Glutamatergic neuron (in vitro differentiated cells): ENCODE data around the gene ZMIZ1. TPM values are rescaled to one million over a fixed set of nuclear protein-coding genes. Genes with fewer than 3 reads are reported as not detected.

Source experiments
- DNase-seq: peaks from one replicate; pipeline ENCODE4 v3.0.0; 2022
- H3K27ac Mint-ChIP-seq: one replicate; pipeline ENCODE4 v1.8.0; 2020; ENCODE audit warnings: mild to moderate bottlenecking, mixed read lengths, inconsistent platforms; ENCODE audit not compliant: unreplicated experiment
- H3K27me3 Mint-ChIP-seq: one replicate; pipeline ENCODE4 v1.8.0; 2020; ENCODE audit warnings: mild to moderate bottlenecking, moderate library complexity, mixed read lengths, inconsistent platforms; ENCODE audit not compliant: unreplicated experiment
- H3K36me3 Mint-ChIP-seq: one replicate; pipeline ENCODE4 v1.8.0; 2020; ENCODE audit warnings: mild to moderate bottlenecking, mixed read lengths, inconsistent platforms; ENCODE audit not compliant: unreplicated experiment
- H3K4me1 Mint-ChIP-seq: one replicate; pipeline ENCODE4 v1.8.0; 2020; ENCODE audit warnings: mild to moderate bottlenecking, low read depth, mixed read lengths, inconsistent platforms; ENCODE audit not compliant: unreplicated experiment
- H3K4me3 Mint-ChIP-seq: one replicate; pipeline ENCODE4 v1.8.0; 2020; ENCODE audit warnings: mild to moderate bottlenecking, mixed read lengths, inconsistent platforms; ENCODE audit not compliant: unreplicated experiment
- H3K9me3 Mint-ChIP-seq: one replicate; pipeline ENCODE4 v1.8.0; 2020; ENCODE audit warnings: mild to moderate bottlenecking, moderate library complexity, mixed read lengths, inconsistent platforms; ENCODE audit not compliant: unreplicated experiment
- total RNA-seq: library from RNA; stranded (reverse); fragmentation: NEBNext Ultra II Directional; extraction: Animal tissue kit (Norgen Biotek cat#: 25700); gene quantifications from one replicate; pipeline ENCODE4 v1.2.1, GENCODE V29; 2021; ENCODE audit not compliant: unreplicated experiment
- TF ChIP-seq, protein P1 (sequence below): fragments of 200-600 bp; sonication (generic); IDR thresholded peaks from one replicate; pipeline ENCODE4 v1.5.0; 2021; ENCODE audit not compliant: partially characterized antibody, unreplicated experiment

ZMIZ1 gene
- total RNA-seq, 1 donor from 2014 or later: 230 TPM

- peaks cover 14% of the 10 kb centered on the region for H3K4me1 Mint-ChIP-seq
- H3K27me3 Mint-ChIP-seq: no peaks in the 10 kb centered on the region
- peak; percentile 4 for DNase-seq
- no peak overlapping the region for H3K4me3 Mint-ChIP-seq
- TF ChIP-seq, protein P1, sequence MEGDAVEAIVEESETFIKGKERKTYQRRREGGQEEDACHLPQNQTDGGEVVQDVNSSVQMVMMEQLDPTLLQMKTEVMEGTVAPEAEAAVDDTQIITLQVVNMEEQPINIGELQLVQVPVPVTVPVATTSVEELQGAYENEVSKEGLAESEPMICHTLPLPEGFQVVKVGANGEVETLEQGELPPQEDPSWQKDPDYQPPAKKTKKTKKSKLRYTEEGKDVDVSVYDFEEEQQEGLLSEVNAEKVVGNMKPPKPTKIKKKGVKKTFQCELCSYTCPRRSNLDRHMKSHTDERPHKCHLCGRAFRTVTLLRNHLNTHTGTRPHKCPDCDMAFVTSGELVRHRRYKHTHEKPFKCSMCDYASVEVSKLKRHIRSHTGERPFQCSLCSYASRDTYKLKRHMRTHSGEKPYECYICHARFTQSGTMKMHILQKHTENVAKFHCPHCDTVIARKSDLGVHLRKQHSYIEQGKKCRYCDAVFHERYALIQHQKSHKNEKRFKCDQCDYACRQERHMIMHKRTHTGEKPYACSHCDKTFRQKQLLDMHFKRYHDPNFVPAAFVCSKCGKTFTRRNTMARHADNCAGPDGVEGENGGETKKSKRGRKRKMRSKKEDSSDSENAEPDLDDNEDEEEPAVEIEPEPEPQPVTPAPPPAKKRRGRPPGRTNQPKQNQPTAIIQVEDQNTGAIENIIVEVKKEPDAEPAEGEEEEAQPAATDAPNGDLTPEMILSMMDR: no peak
- H3K9me3 Mint-ChIP-seq: no peaks in the 10 kb centered on the region
- H3K36me3 Mint-ChIP-seq: no peaks in the 10 kb centered on the region
- no peak overlapping the region for H3K27ac Mint-ChIP-seq
Measured at GRCh38 chr10:79046326-79046725, 22.4 kb upstream of the ZMIZ1 start.

DNA sequence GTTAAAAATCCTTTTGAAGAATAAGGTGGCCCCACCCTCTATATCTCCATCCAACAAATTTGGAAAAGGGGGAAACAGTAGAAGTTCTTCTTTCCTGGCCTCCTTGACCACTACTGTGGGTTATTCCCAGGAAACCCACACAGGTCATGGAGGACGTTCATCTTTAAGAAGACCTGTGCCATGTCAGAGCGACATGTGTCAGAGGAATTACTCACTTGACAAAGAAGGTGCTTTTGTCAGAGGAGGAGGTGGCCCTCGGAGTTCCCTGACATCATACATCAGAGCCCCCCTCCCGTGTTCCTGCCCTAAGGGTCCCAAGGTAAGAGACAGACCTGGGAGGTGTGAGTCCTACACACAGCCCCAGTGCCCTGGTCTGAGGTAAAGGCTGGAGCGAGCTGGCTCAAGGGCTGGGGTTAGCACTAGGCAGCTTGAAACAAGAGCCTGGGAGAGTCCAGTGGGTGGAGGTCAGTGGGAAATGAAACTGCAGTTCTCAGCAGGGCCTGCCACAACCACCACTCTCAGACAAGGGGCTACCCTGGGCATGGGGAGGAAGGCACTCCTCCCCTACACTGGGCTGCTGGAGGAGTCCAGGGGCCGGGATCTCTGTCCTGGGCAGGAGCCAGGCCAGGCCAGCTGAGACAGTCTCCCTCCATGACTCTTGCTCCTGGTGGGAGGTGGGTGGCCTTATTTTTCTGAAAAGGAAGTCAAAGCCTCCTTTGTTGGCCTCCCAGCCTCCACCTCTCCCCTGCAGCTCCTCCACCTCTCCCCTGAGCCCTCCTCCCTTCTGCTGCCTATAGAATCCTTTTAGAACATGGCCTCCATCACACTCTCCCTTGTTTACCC is 21.8 kb upstream of the ZMIZ1 start:
- H3K27ac Mint-ChIP-seq: no peak overlapping the region
- TF ChIP-seq, protein P1: no peak

DNA sequence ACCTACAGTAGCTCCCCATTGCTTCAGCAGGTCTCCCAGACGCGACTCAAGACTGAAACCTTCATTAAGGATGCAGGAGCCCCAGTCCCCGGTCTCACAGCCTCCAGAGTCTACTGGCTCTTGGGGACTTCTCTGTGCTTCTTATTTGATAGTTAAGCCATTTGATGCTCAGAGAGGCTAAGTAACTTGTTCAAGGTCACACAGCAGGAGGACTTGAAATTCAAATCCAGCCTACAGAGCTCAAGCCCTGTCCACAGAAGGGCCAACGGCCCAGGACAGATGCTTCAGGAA is 21.2 kb upstream of the ZMIZ1 start:
- DNase-seq: no peak
- Mint-ChIP-seq H3K4me3 (no peak overlapping the region), H3K27me3 (no peaks in the 10 kb centered on the region), H3K4me1 (peaks cover 14% of the 10 kb centered on the region), H3K27ac (no peak overlapping the region), H3K9me3 (peaks cover 2% of the 10 kb centered on the region), H3K36me3 (no peaks in the 10 kb centered on the region)
- TF ChIP-seq, protein P1: no peak

More for the DNA sequence above, 21.8 kb upstream of the ZMIZ1 start:
- Mint-ChIP-seq H3K27me3 (no peaks in the 10 kb centered on the region), H3K4me1 (peaks cover 14% of the 10 kb centered on the region), H3K36me3 (no peaks in the 10 kb centered on the region), H3K9me3 (peaks cover 2% of the 10 kb centered on the region), H3K4me3 (no peak overlapping the region)
- DNase-seq: peak; percentile 12

- Mint-ChIP-seq H3K27me3 (no peaks in the 10 kb centered on the region), H3K36me3 (no peaks in the 10 kb centered on the region), H3K4me3 (no peak overlapping the region), H3K27ac (no peak overlapping the region), H3K4me1 (peaks cover 14% of the 10 kb centered on the region), H3K9me3 (peaks cover 2% of the 10 kb centered on the region)
- peak; percentile 31 for DNase-seq
- TF ChIP-seq, protein P1: no peak
Measured at GRCh38 chr10:79047875-79048638, 20.7 kb upstream of the ZMIZ1 start.
